GM19397 (cell line): Measurements from ENCODE around the gene TRIM29.
"Not testable (repeated sequence)": the region's sequence is repeated elsewhere in the genome, so short reads cannot be mapped to it uniquely, and the experiment has no call there.

ENCODE experiments used
- ATAC-seq: cut with Tn5 transposase; IDR thresholded peaks from one replicate; pipeline ENCODE4 v1.9.1; 2021; ENCODE audit warnings: mild to moderate bottlenecking, moderate library complexity; ENCODE audit not compliant: unreplicated experiment

TRIM29 gene

DNA sequence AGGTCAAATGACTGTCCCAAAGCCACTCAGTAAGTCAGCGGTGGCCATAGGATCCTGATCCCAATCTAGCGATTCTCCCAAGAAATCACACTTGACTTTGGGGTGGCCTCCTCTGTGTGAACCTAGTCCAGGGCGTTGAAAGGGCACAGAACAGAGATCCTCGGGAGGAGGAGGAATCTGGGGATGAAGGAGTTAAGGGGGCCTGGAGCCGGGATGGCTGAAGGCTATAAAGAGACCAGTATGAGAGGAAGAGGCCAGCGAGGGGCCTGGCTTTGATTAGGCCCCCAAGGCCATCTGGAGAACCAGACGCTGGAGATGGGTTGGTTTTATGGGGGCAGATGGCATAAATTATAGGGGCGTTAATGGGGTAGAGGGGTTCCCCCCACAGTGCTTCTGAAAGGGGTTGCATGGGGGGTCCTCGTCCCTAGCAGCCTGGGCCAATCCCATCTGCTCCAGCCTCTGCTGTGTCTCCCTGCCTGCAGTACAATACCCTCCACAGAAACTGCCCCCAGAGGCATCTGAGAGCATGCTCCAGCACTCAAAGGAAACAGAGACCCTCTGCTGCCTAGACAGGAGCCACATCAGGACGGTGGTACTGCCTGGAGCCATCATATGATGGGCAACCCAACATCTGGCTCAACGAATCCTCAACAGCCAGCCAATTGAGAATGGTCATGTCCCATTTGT lies 35.2 kb upstream of the TRIM29 start:
- ATAC-seq: no peak

DNA sequence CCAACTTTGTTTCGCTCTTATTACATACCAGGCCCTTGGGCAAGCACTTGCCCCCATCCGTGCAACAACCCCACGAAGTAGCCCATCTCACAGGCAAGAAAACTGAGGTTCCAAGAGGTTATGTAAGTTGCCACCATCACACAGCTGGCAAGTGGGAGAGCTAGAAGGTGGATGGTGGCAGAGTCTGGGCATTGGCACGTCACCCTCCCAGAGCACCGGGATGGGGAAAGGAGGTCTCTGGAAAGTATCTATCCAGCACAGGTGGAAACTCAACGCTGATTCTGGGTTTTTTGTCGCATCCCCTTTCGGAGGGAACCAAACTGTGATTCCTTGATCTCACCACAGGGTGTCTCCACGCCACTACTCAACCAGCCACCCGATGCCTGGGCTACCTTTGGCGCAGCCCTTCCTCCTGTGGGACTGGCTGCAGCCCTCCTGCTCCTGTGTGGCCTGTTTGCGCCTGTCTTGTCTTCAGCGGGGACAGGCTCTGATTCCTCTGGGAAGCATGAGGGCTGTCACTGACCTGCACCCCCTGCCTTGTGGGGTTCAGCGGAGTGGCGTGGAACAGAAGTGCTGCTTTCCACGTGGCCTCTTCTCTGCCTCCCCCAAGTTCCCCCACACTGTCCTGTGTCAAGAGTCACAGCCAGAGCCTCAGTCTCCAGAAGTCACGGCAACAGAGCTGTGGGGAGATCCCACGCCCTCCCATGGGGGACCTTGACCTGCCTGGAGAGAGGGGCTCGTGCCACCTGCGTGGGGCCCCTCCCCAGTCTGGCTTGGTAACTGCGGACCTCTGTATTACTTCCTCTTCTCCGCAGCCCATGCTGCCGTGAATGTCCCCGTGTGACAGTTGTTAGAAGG lies 34.4 kb upstream of the TRIM29 start:
- no peak for ATAC-seq

DNA sequence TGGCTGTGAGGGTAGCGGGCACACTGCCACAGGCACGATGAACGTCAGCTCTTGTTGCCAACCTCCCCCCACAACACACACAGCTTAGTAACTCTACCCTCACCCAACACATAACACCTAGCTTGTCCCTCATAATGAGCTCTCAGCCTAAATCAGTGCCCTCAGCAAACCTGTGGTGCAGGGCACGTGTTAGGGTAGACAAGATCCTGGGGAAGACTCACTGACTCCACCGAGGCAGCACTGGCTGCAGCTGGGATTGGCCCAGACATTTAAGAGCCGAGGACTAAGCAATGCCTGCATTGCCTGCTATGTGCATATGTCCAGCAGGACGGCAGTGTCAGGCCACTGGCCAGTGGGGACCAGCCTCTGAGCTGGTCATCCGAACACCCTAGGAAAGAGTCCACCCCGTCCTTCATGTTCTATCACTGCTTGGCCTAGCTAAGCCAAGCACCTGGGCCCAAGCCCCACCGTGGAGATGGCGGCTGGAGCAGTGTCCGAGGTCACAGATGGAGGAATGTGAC lies 32.9 kb upstream of the TRIM29 start:
- no peak for ATAC-seq

DNA sequence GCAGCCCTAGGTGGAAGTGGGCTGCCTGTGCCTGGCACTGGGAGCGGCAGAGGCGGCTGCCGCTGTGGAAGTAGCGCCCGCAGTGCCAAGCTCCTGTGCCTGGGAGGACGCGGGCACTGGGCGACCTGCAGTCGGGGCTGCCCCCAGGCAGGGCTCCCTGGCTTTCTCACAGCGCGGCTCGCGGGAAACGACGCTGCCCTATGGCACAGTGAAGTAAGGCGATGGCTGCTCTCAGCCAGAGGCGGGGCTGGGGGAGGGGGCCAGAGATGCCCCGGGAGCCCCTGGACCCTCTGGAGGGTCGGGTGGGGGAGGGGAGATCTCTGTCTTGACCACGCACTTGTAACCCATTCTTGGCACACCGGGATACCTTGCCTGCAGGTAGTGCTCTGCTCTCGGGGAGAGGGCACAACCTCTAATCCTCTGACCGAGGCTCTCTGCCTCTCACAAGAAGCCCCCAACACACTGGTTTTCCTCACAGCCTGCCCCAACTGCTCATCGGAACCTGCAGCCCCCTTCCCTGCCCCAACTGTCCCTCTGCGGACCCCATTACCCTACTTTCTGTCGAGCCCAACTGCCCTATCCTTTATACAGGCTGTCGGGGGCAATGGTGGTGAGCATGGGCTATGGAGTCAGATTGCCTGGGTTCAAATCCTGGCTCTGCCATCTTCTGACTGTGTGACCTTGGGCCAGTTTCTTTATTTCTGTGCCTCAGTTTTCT lies 32.2 kb upstream of the TRIM29 start:
- no peak for ATAC-seq

DNA sequence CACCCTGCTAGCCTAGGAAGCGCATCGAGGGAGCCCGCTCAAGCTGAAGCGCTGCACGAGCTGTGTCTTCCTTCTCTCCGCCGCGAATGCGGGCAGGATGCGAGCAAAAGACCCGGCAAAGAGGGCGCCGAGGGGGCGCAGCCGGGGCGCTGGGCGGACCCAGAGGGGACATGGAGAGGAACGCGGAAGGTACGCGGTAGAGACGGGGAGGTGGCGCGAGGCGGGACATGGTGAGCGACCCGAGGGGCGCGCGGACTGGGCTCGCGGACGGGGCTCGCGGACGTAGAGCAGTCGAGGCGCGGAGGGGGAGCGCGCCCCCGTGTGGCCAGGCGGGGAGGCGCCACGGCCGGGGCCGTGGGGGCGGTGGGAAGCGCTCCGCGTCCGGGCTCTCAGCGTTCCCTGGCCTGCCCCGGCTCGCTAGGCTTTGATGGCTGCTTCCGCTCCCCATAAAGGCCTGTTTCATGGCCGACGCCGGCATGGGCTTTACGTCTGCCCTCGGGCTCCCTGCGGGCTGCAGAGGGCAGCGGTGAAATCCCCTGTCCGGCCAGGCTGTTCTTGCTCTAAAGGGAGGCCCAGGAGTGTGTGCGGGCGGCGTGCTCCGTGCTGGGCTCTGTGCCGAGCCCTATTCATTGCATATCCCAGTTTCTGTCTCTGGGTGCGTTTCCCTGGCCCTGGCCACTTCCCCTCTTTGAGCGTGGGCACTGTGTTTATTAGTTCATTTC lies 31.2 kb upstream of the TRIM29 start:
- ATAC-seq: peak; percentile 62

DNA sequence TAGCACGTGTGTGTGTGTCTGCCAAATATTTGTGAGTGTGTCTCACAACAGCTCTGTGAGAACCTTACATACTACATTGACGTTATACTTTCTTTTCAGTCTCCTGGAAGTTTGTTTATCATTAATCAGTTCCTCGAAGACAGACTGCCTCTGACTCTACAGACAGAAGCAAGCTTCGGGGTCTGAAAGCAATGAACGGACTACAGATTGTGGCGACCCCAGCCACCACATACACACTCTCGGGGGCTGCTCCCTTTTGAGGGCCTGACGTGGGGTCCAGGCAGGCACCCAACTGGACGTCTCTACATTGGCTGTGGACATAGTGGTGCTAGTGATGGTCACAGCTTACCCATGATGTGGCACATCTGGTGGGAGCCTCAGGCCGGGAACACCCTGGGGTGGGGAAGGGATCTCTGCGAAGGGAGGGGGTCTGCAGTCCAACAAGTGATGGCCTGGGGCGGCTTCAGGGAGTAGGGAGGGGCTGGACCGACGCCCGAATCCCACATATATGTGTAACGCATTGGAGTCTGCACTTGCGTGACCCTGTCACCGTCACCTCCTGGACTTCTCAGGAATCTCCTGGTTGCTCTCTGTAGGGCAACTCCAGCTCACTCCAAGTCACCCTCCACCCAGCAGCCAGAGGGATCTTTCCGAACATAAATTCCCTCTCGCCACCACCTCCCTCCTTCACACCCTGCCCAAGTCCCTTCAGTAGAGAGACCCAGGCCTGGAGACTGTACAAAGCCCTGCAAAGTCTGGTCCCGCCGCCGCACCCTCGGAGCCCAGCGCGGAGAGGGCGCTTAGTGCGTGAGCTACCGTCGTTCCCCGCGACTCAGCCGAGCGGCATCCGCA lies 30.4 kb upstream of the TRIM29 start:
- ATAC-seq: no peak

DNA sequence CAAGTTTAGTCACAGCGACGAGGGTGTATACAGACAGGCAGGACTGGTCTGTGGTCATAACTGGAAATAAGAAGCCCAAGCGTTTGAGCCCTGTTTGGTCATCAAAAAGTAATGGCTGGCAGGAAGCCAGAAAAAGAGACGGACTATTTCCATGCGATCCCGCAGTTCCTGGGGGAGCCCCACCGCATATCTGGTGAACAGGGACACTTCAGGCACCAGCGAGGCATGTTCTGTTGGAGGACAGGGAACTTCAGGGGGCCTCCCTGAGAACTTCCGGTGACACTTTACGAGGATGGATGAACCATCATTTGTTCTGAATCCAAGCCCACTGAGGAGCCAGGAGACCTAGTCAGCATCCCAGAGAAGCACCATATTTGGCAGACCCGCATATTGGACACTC lies 29.7 kb upstream of the TRIM29 start:
- no peak for ATAC-seq

DNA sequence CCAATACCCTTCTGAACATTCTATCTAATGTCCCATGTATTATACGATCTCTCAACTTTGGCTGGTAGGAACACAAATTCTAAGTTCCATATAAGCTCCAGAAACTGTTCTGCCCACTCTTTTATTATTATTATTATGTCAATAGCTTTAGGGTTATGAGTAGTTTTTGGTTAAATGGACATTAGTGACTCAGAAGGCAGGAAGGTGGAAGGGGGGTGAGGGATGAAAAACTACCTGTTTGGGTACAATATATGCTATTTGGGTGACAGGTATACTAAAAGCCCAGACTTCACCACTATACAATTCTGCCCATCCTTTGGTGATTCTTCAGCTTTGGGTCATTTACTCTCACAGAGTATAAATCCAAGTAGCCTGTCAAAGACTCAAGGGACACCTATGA lies 22.5 kb upstream of the TRIM29 start:
- ATAC-seq: no peak

DNA sequence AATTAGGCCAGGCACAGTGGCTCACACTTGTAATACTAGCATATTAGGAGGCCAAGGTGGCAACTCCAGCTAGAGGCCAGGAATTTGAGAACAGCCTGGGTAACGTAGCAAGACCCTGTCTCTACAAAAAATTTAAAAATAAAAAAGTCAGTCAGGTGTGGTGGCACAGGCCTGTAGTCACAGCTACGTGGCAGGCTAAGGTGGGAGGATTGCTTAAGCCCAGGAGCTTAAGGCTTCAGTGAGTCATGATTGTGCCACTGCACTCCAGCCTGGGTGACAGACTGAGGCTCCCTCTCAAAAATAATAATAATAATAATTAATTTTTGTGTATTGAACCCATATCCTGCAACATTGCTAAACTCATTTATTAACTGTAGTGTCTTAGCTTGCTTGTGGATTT lies 15.3 kb upstream of the TRIM29 start:
- ATAC-seq: no peak

DNA sequence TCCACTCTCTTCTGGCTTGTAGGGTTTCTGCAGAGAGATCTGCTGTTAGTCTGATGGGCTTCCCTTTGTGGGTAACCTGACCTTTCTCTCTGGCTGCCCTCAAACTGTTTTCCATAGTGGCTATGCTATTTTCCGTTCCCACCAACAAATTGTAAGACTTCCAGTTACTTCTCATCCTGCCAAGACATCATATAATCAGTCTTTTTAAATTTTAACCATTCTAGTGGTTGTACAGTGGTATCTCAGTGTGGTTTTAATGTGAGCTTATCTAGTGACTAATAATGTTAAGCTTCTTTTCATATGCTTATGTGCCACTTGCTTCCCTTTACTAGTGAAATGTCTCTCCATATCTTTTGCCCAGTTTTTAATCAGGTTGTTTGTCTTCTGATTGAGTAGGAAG lies 13.6 kb upstream of the TRIM29 start:
- no peak for ATAC-seq

DNA sequence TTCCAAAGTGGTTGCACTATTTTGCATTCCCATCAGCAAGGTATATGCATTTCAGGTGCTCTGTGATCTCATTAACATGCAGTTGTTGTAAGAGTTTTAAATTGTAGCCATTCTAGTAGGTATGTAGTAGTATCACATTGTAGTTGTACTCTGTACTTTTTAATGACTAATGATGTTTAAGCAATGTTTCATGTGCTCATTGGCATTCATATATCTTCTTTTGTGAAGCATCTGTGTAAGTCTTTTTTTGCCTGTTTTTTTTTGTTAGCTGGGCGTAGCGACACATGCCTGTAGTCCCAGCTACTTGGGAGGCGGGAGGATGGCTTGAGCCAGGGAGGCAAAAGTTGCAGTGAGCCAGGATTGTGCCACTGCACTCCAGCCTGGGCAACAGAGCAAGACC lies 11.3 kb upstream of the TRIM29 start:
- ATAC-seq: no peak

DNA sequence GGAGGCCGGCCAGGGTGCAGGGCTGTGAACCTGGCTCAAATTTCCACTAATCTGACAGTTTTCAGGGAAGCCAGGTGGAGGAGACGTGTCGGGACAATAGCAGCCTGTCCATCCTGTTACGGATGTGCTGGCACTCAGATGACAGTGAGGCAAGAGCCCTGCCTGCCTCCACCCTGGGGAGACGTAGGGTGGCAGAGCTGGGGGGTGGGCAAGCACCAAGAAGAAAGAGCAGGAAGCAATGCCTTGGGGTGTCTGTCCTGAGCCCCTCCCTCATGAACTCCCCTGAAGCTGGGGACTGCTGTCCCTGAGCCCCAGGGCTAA lies 10.0 kb upstream of the TRIM29 start:
- no peak for ATAC-seq

DNA sequence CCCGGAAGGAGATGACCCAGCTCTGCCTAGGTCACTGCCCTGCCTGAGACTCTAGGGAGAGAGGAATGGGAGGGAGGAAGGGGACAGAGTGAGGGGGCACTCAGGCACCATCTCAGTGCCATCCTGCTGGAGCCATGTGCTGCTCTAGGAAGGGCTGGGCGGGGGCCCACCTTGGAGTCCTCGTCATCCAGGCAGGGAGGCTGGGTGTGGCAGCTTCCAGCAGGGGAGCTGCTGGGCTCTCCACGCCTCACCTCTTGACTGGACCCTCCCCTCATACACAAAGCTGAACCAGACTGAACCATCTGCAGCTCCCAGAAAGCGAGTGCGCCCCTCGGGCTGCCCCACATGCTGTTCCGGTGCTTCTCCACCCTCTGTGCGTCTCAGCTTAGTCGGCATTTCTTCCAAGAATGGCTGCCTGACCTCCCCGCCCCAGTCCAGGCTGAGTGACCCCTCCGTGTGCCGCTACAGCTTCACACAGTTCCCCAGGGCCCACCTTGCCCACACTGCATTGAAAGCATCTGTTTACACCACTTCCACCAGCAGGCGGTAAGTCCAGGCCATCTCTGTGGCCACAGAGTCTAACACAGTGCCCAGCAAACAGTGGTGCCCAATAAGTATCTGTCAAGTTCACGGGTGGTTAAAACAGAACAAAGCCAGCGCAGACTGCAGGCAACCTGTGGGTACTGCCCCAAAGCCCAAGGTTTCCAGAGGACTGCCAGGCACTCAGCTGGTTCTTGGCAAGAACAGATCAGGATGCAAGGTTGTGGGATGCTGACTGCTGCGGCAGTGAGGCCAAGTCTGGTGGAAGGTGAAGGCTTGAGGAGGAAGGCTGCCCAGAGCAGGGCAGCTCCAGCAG lies 9.4 kb upstream of the TRIM29 start:
- no peak for ATAC-seq

DNA sequence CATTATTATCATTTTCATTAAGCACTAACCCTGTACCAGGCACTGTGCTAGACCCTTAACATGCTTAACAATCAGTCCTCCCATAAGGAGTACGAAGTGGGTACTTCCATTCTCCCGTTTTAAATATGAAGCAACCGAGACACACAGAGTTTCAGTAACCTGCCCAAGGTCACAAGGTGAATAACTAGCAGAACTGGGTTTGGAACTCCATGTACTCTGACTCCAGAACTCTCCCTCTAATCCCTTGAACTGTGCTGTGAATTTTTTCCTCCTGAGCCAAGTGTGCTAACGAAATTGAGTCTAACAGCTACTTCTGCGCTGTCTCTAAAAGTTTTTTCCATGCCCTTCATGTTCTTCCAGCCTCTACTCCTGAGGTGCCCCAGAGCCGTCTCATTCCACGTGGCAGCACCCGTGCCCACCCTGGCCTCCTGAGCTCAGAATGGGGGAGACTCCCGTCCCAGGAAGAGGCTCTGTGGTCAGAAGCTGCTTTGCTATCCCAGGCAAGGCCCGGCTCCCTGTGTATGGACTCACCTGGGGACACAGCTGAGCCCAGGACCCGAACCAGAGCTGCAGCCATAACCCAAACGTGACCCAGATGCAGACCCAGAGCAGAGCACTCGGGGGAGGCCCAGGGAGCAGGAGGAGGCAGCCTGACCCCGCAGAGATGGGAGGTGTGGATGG lies 8.6 kb upstream of the TRIM29 start:
- no peak for ATAC-seq

DNA sequence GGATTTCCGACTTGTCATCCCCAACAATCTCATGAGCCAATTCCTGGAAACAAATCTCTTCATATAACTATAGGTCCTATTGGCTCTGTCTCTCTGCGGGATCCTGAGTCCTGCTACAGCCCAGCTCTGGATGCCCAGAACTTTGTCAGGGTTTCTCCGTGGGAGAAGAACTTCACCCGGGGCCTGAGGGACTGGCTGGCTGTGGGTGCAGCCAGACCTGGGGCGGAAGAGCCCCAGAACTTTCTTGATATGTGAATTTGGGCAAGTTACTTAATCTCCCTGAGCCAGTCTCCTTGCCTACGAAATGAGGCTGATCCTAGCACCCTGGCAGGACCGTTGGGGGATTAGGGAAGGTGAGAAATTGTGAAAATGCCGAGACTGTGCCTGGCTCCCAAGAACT lies 6.6 kb upstream of the TRIM29 start:
- ATAC-seq: no peak

DNA sequence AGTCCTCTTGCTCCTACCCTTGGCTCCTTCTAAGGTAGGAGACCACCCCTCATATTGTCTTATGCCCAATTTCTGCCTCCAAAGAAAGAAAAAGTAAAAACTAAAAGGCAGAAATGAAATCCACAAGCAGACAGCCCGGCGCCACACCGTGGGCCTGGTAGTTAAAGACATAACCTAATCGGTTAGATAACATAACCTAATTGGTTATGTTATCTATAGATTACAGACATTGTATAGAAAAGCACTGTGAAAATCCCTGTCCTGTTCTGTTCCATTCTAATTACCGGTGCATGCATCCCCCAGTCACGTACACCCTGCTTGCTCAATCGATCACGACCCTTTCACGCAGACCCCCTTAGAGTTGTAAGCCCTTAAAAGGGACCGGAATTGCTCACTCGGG lies 5.6 kb upstream of the TRIM29 start:
- not testable (repeated sequence) for ATAC-seq

DNA sequence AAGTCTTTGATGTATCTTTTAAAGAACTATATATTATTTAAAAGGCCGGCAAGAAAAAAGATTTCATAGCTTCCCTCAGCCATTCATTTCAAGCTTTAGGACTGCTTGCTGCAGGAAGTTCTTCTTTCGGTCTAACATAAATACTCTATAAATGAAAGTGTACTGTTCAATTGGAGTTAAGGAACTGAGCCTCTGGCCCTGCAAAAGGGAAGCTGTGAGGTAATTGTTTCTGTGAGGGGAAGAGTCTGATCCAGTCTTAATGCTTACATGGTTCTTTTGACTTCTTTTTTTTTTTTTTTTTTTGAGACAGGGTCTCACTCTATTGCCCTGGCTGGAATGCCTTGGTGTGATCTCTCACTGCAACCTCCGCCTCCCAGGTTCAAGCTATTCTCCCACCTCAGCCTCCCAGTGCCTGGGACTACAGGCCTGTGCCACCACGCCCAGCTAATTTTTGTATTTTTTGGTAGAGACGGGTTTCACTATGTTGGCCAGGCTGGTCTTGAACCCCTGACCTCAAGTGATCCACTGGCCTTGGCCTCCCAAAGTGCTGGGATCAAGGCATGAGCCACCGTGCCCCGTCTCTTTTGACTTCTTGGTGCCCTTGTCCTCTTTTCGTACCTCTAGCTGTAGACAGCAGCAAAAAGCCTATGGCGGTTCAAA lies 4.7 kb upstream of the TRIM29 start:
- ATAC-seq: no peak

DNA sequence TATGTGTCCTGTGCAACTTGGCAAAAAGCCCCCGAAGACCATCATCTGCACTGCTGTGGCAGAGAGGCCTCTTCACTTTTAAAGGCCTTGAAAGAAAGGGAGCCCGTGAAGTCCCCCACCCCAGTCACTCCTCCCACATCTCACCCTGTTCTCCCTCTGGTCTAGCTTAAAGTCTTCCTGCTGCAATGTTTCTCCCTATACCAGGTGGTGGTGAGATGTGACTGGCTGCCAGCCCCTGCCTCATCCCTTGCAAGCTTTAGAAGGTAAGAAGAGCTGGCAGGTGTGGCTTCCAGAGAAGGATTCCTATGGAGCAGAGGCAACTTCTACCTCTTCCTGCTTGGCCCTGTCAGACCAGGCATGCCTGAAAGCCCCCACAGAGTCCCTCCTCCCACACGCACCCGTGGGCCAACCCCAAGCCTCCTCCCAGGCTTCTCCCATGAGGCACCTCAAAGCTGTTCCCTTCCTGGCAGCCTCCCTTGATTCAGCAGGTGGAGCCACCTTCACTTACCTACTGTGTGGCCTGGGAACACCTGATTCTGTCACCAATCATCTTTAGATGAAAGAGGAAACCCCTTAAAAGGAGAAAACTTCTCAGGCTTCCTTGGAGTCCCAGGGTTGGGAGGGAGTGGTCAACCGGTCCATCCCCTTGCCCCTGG lies 4.0 kb upstream of the TRIM29 start:
- no peak for ATAC-seq
